ENCODE data around the gene LRRC36.

The LRRC36 gene

DNA sequence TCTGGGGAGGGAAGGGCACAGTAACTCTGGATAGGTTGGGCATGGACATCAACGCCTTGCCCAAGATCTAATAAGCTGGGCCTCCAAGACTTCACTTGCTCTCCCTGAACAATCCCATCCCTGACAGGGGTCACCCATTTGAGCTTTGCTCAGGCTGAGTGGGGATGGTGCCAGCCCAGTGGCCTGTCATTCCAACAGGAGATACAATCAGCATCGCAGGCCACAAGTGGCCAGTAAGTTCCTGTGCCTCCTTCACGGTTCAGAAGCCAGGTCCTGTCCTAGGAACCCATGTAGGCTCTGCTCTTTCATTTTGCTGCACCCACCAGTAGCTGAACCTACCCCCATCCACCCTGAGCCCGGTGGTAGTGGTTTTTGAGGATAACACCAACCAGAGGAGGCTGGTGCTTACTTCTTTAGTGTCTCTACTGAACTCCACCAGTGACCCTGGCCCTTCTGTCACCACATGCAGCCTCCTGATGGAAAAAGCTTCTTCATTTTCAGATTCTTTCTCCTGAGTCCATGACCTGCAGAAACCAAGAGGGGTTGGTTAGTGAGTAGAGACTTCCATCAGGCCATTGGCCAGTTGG lies 32.4 kb upstream of the LRRC36 start:
- Histone ChIP-seq H2AFZ (ENCODE audit: low read depth) (no peak overlapping the region), H3K79me2 (ENCODE audit: insufficient read depth, low read depth) (no peaks in the 10 kb centered on the region), H3K9ac (no peak overlapping the region), H4K20me1 (ENCODE audit: insufficient read depth) (no peaks in the 10 kb centered on the region), H3K27ac (no peak overlapping the region), H3K4me1 (ENCODE audit: low read depth, poor library complexity, severe bottlenecking) (no peaks in the 10 kb centered on the region), H3K36me3 (ENCODE audit: insufficient read depth) (no peaks in the 10 kb centered on the region), H3K27me3 (ENCODE audit: insufficient read depth, low read depth) (no peaks in the 10 kb centered on the region; the same call in 1 of the 2 replicates), H3K4me2 (no peak overlapping the region), H3K4me3 (IDR thresholded peaks at IDR 0.05; ENCODE audit: insufficient read depth, low read depth, low read length) (no peak overlapping the region)
- TF ChIP-seq, protein P1, sequence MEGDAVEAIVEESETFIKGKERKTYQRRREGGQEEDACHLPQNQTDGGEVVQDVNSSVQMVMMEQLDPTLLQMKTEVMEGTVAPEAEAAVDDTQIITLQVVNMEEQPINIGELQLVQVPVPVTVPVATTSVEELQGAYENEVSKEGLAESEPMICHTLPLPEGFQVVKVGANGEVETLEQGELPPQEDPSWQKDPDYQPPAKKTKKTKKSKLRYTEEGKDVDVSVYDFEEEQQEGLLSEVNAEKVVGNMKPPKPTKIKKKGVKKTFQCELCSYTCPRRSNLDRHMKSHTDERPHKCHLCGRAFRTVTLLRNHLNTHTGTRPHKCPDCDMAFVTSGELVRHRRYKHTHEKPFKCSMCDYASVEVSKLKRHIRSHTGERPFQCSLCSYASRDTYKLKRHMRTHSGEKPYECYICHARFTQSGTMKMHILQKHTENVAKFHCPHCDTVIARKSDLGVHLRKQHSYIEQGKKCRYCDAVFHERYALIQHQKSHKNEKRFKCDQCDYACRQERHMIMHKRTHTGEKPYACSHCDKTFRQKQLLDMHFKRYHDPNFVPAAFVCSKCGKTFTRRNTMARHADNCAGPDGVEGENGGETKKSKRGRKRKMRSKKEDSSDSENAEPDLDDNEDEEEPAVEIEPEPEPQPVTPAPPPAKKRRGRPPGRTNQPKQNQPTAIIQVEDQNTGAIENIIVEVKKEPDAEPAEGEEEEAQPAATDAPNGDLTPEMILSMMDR (conservative IDR thresholded peaks at IDR 0.05; ENCODE audit: low read depth, low read length) = no peak

DNA sequence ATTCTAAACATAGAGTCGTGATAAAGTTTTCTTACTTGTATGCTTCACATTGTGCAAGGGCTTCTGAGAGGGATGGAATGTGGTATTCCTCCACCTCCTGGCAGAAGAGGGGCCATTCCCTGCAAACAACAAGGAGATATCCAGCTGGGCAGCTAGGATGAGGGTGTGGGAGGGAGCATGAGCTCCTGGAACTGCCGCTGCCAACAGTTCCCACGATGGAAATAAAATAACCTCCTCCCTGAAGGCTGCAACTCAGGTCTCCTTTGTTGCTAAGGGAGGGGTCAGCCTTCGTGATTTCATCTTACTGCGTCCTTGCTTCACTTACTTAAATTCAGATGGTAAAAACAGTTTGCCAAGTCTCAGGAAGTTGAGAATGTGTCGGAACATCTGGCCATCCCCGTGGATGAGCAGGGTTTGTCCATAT lies 31.7 kb upstream of the LRRC36 start:
- no peak overlapping the region for H3K4me3 ChIP-seq (IDR thresholded peaks at IDR 0.05; ENCODE audit: insufficient read depth, low read depth, low read length)
- no peak overlapping the region for H3K27ac ChIP-seq
- TF ChIP-seq, protein P1 (conservative IDR thresholded peaks at IDR 0.05; ENCODE audit: low read depth, low read length) = no peak
- H3K9ac ChIP-seq = no peak overlapping the region
- no peak overlapping the region for H3K4me2 ChIP-seq
- H3K79me2 ChIP-seq (ENCODE audit: insufficient read depth, low read depth) = no peaks in the 10 kb centered on the region
- no peaks in the 10 kb centered on the region; the same call in 1 of the 2 replicates for H3K27me3 ChIP-seq (ENCODE audit: insufficient read depth, low read depth)
- no peaks in the 10 kb centered on the region for H4K20me1 ChIP-seq (ENCODE audit: insufficient read depth)
- H3K4me1 ChIP-seq (ENCODE audit: low read depth, poor library complexity, severe bottlenecking) = no peaks in the 10 kb centered on the region
- H3K36me3 ChIP-seq (ENCODE audit: insufficient read depth) = no peaks in the 10 kb centered on the region
- no peak overlapping the region for H2AFZ ChIP-seq (ENCODE audit: low read depth)

DNA sequence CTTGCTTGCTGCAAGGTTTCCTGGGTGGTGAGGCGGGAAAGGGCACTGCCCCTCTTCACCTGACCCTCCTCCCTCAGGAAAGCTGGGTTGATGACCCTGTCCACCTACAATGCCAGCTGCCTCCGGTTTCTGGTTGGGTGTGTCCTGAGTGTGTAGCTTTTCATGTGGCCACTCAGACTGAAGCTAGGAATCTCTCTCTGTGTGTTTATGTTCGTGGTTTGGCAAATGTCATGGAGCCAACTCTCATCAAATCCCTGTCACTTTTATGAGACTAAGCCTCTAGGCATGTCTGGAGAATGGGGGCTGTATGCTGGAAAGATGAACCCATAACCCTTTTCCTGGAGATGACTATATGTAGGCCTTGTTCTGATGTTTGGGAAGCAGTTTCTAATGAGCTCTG lies 30.2 kb upstream of the LRRC36 start:
- Histone ChIP-seq H3K4me3 (IDR thresholded peaks at IDR 0.05; ENCODE audit: insufficient read depth, low read depth, low read length) (no peak overlapping the region), H3K4me1 (ENCODE audit: low read depth, poor library complexity, severe bottlenecking) (no peaks in the 10 kb centered on the region), H3K9ac (no peak overlapping the region), H4K20me1 (ENCODE audit: insufficient read depth) (no peaks in the 10 kb centered on the region), H3K36me3 (ENCODE audit: insufficient read depth) (no peaks in the 10 kb centered on the region), H3K27ac (no peak overlapping the region), H2AFZ (ENCODE audit: low read depth) (no peak overlapping the region), H3K27me3 (ENCODE audit: insufficient read depth, low read depth) (no peaks in the 10 kb centered on the region; the same call in 1 of the 2 replicates), H3K79me2 (ENCODE audit: insufficient read depth, low read depth) (no peaks in the 10 kb centered on the region), H3K4me2 (no peak overlapping the region)
- TF ChIP-seq, protein P1 (conservative IDR thresholded peaks at IDR 0.05; ENCODE audit: low read depth, low read length) = no peak

DNA sequence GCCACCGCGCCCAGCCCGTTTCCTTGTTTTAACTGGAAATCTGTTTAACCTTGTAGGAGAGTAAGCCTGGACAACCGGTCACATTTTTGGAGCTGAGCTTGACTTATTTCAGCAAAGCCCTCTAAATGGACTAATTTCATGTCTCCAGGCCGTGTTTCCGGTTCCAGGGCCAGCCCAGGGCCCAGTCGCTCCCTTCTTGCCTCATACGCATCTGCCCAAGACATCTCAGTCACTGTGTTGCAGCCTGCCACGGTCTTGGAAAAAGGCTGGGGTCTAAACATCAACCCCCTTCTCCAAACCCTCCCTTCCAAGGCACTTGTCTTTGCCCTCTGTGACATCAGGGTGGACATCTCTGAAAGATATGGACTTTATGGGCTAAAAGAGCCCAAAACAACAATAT lies 28.3 kb upstream of the LRRC36 start:
- H3K36me3 ChIP-seq (ENCODE audit: insufficient read depth) = no peaks in the 10 kb centered on the region
- no peak overlapping the region for H2AFZ ChIP-seq (ENCODE audit: low read depth)
- no peaks in the 10 kb centered on the region for H3K4me1 ChIP-seq (ENCODE audit: low read depth, poor library complexity, severe bottlenecking)
- H3K27ac ChIP-seq = no peak overlapping the region
- no peaks in the 10 kb centered on the region for H3K79me2 ChIP-seq (ENCODE audit: insufficient read depth, low read depth)
- no peaks in the 10 kb centered on the region for H4K20me1 ChIP-seq (ENCODE audit: insufficient read depth)
- no peak overlapping the region for H3K9ac ChIP-seq
- H3K4me2 ChIP-seq = no peak overlapping the region
- TF ChIP-seq, protein P1 (conservative IDR thresholded peaks at IDR 0.05; ENCODE audit: low read depth, low read length) = no peak
- H3K4me3 ChIP-seq (IDR thresholded peaks at IDR 0.05; ENCODE audit: insufficient read depth, low read depth, low read length) = no peak overlapping the region
- no peaks in the 10 kb centered on the region; the same call in 1 of the 2 replicates for H3K27me3 ChIP-seq (ENCODE audit: insufficient read depth, low read depth)

Measured in KMS-11 (cell line).